Cardiac fibroblast (primary cell): ENCODE results near the gene DLG3.

Source experiments
- DNase-seq, 2 donors: peaks; one replicate each; pipeline versions ENCODE4 v3.0.0 to v3.0.0-alpha.2; 2010; ENCODE audit warnings: low read depth in 2 of 2
- H3K4me3 ChIP-seq, 2 donors: replicated peaks in 1 of 2; 1 replicate in 1 of 2; 2 replicates in 1 of 2; pipeline ENCODE4 v1.5.1; 2011; ENCODE audit warnings: low read depth in 2 of 2, low read length in 2 of 2, mild to moderate bottlenecking in 2 of 2, moderate library complexity in 1 of 2
- CTCF ChIP-seq: IDR thresholded peaks from one replicate; pipeline ENCODE4 v1.5.1; 2011; ENCODE audit warnings: low read depth, mild to moderate bottlenecking, low read length, inconsistent platforms

Gene DLG3

GRCh38 chrX:70479922-70480659, 35.5 kb downstream of the DLG3 start:
- TF ChIP-seq CTCF: no peak
- DNase-seq: peak; percentile 23 to 35
- no peak overlapping the region for H3K4me3 ChIP-seq

- TF ChIP-seq CTCF: no peak
- DNase-seq: peak in 1 of 2 donors; percentile 30
- H3K4me3 ChIP-seq: no peak overlapping the region
Observed at GRCh38 chrX:70480660-70481018, 36.0 kb downstream of the DLG3 start.

GRCh38 chrX:70481471-70482270, 37.0 kb downstream of the DLG3 start:
- no peak for TF ChIP-seq CTCF
- DNase-seq: peak; percentile 18 to 30
- no peak overlapping the region for H3K4me3 ChIP-seq

- H3K4me3 ChIP-seq: no peak overlapping the region
- no peak for TF ChIP-seq CTCF
- no peak for DNase-seq
Observed at GRCh38 chrX:70482300-70482699, 37.7 kb downstream of the DLG3 start.

- TF ChIP-seq CTCF: no peak
- no peak for DNase-seq
- H3K4me3 ChIP-seq: no peak overlapping the region
Observed at GRCh38 chrX:70485466-70485865, 40.8 kb downstream of the DLG3 start.

GRCh38 chrX:70488856-70489255, 44.2 kb downstream of the DLG3 start:
- DNase-seq: no peak
- no peak for TF ChIP-seq CTCF

More at GRCh38 chrX:70488856-70489255, 44.2 kb downstream of the DLG3 start:
- no peak overlapping the region for H3K4me3 ChIP-seq
